HG03439 (cell line): Measurements from ENCODE around the gene GPR158.

ENCODE experiments used
- ATAC-seq: cut with Tn5 transposase; IDR thresholded peaks from one replicate; pipeline ENCODE4 v1.9.1; 2021; ENCODE audit warnings: mild to moderate bottlenecking, moderate library complexity; ENCODE audit not compliant: unreplicated experiment

The GPR158 gene

GRCh38 chr10:25206693-25207414 lies 32.1 kb downstream of the GPR158 start:
- ATAC-seq, result no peak

GRCh38 chr10:25209618-25210017 lies 34.8 kb downstream of the GPR158 start:
- ATAC-seq, result no peak

GRCh38 chr10:25210265-25210664 lies 35.5 kb downstream of the GPR158 start:
- no peak for ATAC-seq

- ATAC-seq, result no peak
Measured at GRCh38 chr10:25220156-25220555, 45.4 kb downstream of the GPR158 start.

- no peak for ATAC-seq
Measured at GRCh38 chr10:25222085-25222660, 47.4 kb downstream of the GPR158 start.

GRCh38 chr10:25226775-25227682 lies 52.2 kb downstream of the GPR158 start:
- no peak for ATAC-seq

GRCh38 chr10:25231751-25232150 lies 57.0 kb downstream of the GPR158 start:
- no peak for ATAC-seq

GRCh38 chr10:25232204-25232603 lies 57.4 kb downstream of the GPR158 start:
- ATAC-seq, result no peak

- ATAC-seq, result no peak
Measured at GRCh38 chr10:25245165-25245564, 70.4 kb downstream of the GPR158 start.

- ATAC-seq, result no peak
Measured at GRCh38 chr10:25257646-25258045, 82.8 kb downstream of the GPR158 start.

- ATAC-seq, result no peak
Measured at GRCh38 chr10:25261110-25261509, 86.3 kb downstream of the GPR158 start.

GRCh38 chr10:25261558-25261957 lies 86.8 kb downstream of the GPR158 start:
- ATAC-seq, result no peak

GRCh38 chr10:25263931-25264330 lies 89.1 kb downstream of the GPR158 start:
- no peak for ATAC-seq

GRCh38 chr10:25278180-25278579 lies 103.4 kb downstream of the GPR158 start:
- no peak for ATAC-seq

- ATAC-seq, result no peak
Measured at GRCh38 chr10:25280076-25280475, 105.3 kb downstream of the GPR158 start.

- no peak for ATAC-seq
Measured at GRCh38 chr10:25280573-25280972, 105.8 kb downstream of the GPR158 start.

GRCh38 chr10:25285809-25286208 lies 111.0 kb downstream of the GPR158 start:
- ATAC-seq, result no peak

- no peak for ATAC-seq
Measured at GRCh38 chr10:25288181-25288580, 113.4 kb downstream of the GPR158 start.

- ATAC-seq, result no peak
Measured at GRCh38 chr10:25294032-25294926, 119.5 kb downstream of the GPR158 start.

GRCh38 chr10:25296324-25296723 lies 121.5 kb downstream of the GPR158 start:
- ATAC-seq, result no peak

- ATAC-seq, result no peak
Measured at GRCh38 chr10:25297466-25297865, 122.7 kb downstream of the GPR158 start.
